Melanocyte of skin (primary cell): ENCODE results near the gene DHRS12. TPM values are rescaled to one million over a fixed set of nuclear protein-coding genes. Genes with fewer than 3 reads are reported as not detected.

ENCODE experiments used
- total RNA-seq, 2 donors: library from RNA; depleted of rRNA; stranded (reverse); fragments of >200 nt; gene quantifications; 2 replicates each; pipeline ENCODE4 v1.2.3, GENCODE V29; 2012

Gene DHRS12
- total RNA-seq = 1 to 10 TPM; 1.7 to 5.2 TPM

GRCh38 chr13:51803422-51804294 is at the start of gene DHRS12:
Gene DHRS12, minus strand, starts transcription at chr13:51804163. Its CDS starts 4,504 bp downstream, at chr13:51799659.

DNA sequence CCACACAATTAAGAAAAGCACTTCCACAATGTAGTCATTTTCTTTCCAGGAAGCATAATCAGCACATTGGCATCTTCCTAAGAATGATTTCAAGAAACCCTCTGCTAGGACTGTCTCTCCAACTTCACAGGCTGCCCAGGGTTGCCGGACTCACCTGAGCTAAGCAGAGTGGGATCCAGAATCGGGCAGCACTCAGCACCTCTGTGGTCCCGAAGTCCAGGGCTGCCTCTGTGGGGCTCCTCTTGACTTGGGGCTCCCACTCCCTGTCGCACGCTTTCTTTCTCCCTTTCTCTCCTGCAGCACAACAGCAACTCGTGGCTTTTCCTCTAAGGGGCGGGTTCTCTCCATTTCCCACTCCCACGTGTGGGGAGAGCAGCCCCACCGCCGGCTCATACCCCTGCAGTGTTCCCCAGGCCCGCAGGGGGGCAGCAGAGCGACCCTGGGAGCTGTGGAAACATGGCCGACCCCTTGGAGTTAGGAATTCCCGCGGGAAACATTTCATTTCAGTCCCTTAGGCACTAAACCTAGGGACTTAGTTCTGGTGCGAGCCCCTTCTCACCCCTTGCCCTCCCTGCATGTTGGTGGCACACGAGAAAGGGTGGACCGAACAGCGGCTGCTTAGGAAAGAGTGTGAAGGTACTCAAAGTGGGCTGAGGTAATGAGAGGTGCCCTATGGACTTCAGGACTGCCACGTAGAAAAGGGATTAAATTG is 41.1 kb upstream of the DHRS12 start, which contains the start of gene TMEM272:
TMEM272 (minus strand) TSS at position 316 of the 712 bp plus-strand sequence. CDS start 6,647 bp downstream, outside the sequence.

Other genes with a start within 250 kb of the DHRS12 start
- 1 to 10 TPM; 2.8 to 8.0 TPM for gene WDFY2, start 219.7 kb downstream of the DHRS12 start, total RNA-seq
- under 1 TPM in 1 of 2 donors, not detected in 1; under 0.01 TPM for gene TMEM272, start 41.0 kb upstream of the DHRS12 start, total RNA-seq
- not detected for gene CCDC70, start 57.8 kb upstream of the DHRS12 start, total RNA-seq
- gene ATP7B, start 207.3 kb upstream of the DHRS12 start, total RNA-seq = 1 to 10 TPM; 3.1 to 3.7 TPM
- gene ALG11, start 208.2 kb upstream of the DHRS12 start, total RNA-seq = 10 to 100 TPM; 20.6 to 22.3 TPM
- 10 to 100 TPM; 10.3 to 12.3 TPM for gene UTP14C, start 220.5 kb upstream of the DHRS12 start, total RNA-seq